HG02943 (cell line): ENCODE data around the gene NKAIN2.

Experiments used
- ATAC-seq: cut with Tn5 transposase; IDR thresholded peaks from one replicate; pipeline ENCODE4 v1.9.1; 2021; ENCODE audit warnings: mild to moderate bottlenecking, low read depth, moderate library complexity; ENCODE audit not compliant: unreplicated experiment

NKAIN2 gene

DNA sequence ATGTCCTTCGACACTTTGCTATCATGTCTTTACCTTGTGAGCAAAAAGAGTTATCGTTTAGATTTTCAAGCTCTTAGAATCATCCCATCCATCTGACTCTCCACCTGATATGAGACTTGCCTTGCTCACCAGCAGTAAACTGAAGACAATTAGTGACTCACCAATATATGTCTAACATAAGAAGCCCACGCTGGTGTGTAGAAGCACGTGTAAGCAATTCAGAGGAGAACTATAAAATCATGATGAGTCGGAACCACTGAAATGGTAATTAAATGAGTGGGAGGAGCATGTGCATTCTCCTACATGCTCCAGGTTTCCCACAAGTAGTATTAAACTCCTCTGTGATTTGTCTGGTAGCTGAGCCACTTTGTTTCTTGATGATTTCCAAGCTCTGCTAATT, 977.0 kb downstream of the NKAIN2 start:
- ATAC-seq, result no peak

DNA sequence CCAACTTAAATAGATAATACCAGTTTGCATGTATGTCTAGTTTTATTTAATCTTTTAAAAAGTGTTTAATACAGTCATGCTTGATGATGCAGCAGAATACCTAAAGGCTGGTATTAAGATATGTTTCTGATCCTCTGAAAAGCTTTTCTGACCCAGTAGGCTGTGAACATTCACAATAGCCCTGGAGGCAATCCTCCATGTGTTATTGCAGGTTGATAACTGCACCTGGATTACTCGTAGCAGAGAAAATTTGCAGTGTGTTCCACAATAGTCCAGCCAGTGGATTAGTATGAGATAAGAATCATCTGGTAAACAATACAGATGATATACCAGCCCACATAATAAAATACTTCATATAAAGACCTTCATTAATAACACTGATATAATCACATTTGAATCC, 979.7 kb downstream of the NKAIN2 start:
- ATAC-seq, result no peak

- no peak for ATAC-seq
Observed at GRCh38 chr6:124791156-124791555, 987.5 kb downstream of the NKAIN2 start.

DNA sequence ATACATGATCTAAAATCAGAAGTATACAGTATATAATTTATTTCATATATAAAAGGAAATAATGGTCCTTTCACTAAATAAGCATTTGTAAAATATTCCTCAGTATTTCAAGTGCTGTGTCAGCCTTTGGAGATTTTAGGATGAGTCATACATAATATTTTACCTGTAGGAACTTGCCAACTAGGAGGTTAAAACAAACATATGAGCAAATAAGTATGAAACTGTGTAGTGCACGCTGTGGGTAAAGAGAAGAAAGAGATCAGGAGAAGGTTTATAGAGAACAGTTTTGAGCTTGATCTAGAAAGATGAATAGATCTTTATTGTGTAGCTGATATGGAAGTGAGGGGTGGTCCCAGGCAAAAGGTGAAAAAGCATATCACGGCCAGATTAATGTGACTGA, 988.7 kb downstream of the NKAIN2 start:
- no peak for ATAC-seq

GRCh38 chr6:124793398-124793797, 989.7 kb downstream of the NKAIN2 start:
- ATAC-seq, result no peak

- no peak for ATAC-seq
Observed at GRCh38 chr6:124795643-124796463, 992.2 kb downstream of the NKAIN2 start.

- no peak for ATAC-seq
Observed at GRCh38 chr6:124796464-124796970, 992.9 kb downstream of the NKAIN2 start.

GRCh38 chr6:124797224-124797623, 993.6 kb downstream of the NKAIN2 start:
- no peak for ATAC-seq

GRCh38 chr6:124798942-124799496, 995.4 kb downstream of the NKAIN2 start:
- no peak for ATAC-seq

DNA sequence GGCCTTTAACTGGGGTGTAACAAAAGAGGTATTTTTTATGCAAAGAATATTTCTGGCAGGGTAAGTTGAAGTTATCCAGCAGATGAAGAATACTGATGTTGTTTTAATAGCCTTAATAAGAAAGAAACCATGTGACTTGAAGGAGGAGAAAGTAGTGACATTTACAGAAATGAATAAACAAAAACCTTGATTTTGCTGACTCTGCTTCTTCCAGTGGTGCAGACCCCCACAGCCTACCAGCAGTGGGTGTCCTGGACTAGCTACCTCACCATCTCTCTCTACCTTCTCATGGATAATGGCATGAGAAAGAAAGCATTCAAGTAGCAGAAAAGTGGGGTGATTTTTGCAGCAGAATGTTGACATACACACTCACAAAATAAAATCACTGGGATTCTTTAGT, 996.0 kb downstream of the NKAIN2 start:
- ATAC-seq, result no peak

DNA sequence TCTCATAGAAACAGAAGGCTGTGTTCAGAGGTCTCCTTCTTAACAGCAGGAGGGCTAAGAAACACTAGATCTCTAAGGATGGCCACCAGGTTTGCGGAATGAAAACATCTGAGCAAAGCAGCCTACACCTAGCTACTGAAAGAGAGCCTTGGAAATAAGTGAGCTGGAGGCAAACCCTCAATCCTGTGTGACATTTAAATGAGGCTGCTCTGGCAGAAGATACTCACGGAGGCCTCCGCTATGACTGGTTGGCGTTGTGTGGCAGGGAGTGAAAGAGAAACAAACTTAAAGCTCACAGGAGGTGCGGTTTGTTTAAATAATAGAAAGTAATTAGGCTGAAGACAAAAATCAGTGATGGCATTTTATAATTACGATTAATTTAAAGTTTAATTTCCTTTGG, 996.6 kb downstream of the NKAIN2 start:
- ATAC-seq, result no peak

DNA sequence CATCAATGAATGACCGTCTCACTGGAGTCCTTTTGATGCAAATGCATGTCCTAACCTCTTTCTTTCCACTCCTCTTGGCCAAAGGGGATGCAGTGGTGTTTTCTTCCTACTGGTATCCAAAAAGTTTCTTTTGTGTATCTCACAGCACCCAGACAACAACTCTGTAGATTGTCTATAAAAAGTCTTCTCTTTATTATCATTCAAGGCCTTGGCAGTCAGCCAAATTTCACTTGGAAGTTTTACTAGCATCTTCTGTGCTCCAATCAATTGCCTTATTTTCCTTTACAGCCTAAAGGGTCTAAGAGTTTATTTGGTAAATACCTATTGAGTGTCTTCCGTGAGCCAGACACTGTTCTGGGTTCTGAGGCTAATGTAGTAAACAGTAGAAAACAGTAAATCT, 1008.4 kb downstream of the NKAIN2 start:
- ATAC-seq, result no peak

GRCh38 chr6:124819346-124819745, 1015.7 kb downstream of the NKAIN2 start:
- ATAC-seq, result no peak

- ATAC-seq, result no peak
Observed at GRCh38 chr6:124822204-124822613, 1018.5 kb downstream of the NKAIN2 start.

DNA sequence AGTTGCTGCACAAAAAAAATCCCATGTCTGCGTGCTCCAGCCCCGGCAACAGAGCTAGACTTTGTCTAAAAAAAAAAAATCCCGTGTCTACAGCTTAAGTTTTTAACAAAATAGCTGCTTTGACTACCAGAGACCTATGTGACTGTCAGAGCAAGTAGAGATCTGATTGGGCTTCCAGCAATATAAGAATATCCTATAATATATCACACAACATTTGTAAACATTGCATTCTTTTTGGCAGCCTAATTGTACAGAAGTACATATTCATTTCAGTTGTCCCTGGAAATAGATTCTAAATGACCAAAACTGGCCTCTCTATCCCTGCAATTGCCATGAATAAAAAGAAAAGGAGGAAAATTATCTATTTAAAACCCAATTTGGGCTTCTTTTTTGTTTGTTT, 1019.1 kb downstream of the NKAIN2 start:
- ATAC-seq, result no peak

DNA sequence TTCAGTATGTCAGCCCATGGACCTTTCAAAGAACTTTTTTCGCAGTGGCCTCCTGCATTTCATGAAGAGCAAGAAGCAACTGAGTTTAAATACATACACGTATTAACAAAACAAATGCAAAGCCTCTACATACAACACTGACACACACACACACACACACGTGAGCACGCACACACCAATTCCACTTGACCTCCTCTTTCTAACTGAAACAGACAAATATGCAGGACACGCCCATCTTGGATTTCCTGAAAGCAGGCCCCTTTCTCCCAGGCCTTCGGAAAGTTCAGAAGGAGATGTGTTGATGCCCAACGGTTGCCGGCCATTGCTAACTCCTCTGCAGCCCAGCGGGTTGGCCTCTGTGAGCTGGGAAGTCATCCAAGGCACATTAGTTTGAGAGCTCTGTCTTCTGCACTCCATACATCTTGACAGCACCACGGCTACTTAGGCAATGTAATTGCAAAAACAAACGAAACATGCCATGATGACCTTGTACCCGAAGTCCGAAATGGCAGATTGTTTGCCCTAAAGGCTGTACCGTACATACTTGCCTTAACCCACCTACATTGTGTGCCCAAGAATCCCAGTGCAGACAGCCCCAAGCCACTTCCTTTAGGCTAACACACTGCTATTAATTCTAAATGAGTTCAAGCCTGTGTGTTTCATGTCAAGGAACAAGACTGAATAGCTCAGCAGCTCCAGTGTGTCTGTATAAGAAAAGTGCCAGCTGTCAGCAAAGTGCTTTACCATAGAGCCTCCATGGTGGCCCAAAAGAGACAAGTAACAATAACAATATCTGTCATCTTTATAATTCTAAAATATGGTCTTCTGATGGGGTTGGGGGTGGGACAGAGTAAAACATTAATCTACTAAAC, 1019.8 kb downstream of the NKAIN2 start:
- ATAC-seq, result no peak

- no peak for ATAC-seq
Observed at GRCh38 chr6:124825564-124825963, 1021.9 kb downstream of the NKAIN2 start.

GRCh38 chr6:124829822-124830221, 1026.2 kb downstream of the NKAIN2 start:
- no peak for ATAC-seq

DNA sequence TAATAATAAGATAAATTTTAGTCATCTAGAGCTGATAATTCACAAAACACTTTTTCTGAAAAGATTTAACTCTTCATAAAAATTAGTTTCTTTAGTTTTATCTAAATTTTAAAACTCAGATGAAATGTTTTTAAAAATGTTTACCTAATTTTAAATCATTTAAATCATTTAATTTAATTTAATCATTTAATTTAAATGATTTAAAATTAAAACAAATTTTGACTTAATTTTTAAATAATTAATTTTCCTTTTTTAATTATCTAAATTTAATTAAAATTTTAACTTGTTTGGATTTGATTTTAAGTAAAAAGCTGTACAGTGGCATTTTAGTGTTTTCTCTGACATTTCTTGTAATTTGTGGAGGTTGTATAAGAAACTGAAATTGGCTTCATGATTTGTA, 1026.8 kb downstream of the NKAIN2 start:
- no peak for ATAC-seq

GRCh38 chr6:124854338-124854922, 1050.8 kb downstream of the NKAIN2 start:
- ATAC-seq, result no peak

GRCh38 chr6:124857746-124858145, 1054.1 kb downstream of the NKAIN2 start:
- ATAC-seq, result no peak
